Right lobe of liver (tissue), 6 donors: ENCODE results near the gene ARFGAP1. TPM values are rescaled to one million over a fixed set of nuclear protein-coding genes. Genes with fewer than 3 reads are reported as not detected.

Source experiments
- ATAC-seq, 4 donors: fragments of 200-7000 bp; cut with Tn5 transposase; one replicate each; pipeline ENCODE4 v1.9.1; 2020; ENCODE audit warnings: mild to moderate bottlenecking in 4 of 4, moderate library complexity in 4 of 4
- DNase-seq, 3 donors: peaks; one replicate each; pipeline ENCODE4 v3.0.0-alpha.2; 2020
- H3K27ac ChIP-seq, 3 donors: fragments of 200-600 bp; one replicate each; pipeline ENCODE4 v1.8.0; 2022
- H3K27me3 ChIP-seq, 2 donors: fragments of 200-600 bp; one replicate each; pipeline ENCODE4 v1.8.0; 2022
- H3K36me3 ChIP-seq, 4 donors: fragments of 200-600 bp; sonication (generic) in 1 of 4; one replicate each; pipeline versions ENCODE4 v1.5.1 to v1.8.0; 2017 to 2022; ENCODE audit warnings: control low read depth in 1 of 4
- H3K4me1 ChIP-seq, 4 donors: fragments of 200-600 bp; sonication (generic) in 1 of 4; one replicate each; pipeline versions ENCODE4 v1.5.1 to v1.8.0; 2017 to 2022; ENCODE audit warnings: control low read depth in 1 of 4
- H3K4me3 ChIP-seq, 3 donors: fragments of 200-600 bp; one replicate each; pipeline ENCODE4 v1.8.0; 2022
- H3K9me3 ChIP-seq, 4 donors: fragments of 200-600 bp; sonication (generic) in 1 of 4; one replicate each; pipeline versions ENCODE4 v1.5.1 to v1.8.0; 2017 to 2022; ENCODE audit warnings: control low read depth in 1 of 4
- CTCF ChIP-seq, 4 donors: fragments of 200-600 bp in 3 of 4; fragments of 450-650 bp in 1 of 4; IDR thresholded peaks; one replicate each; pipeline versions ENCODE4 v1.5.1 to v1.8.0; 2016 to 2022; ENCODE audit warnings: antibody characterized with exemption in 4 of 4, mild to moderate bottlenecking in 2 of 4
- POLR2A ChIP-seq: fragments of 450-650 bp; IDR thresholded peaks from one replicate; pipeline ENCODE4 v1.6.1; 2017; ENCODE audit warnings: antibody characterized with exemption, mild to moderate bottlenecking
- WGBS: methylation state at CpG from one replicate; pipeline ENCODE4 v1.1.6; 2018; ENCODE audit warnings: low coverage, low lambda C conversion rate; ENCODE audit not compliant: insufficient coverage; ENCODE audit errors: missing lambda C conversion rate; 5-methylcytosine and 5-hydroxymethylcytosine counted together
- intact Hi-C, 2 donors: fragments of 100-400 bp; cut with DNase I; formaldehyde crosslinking; loops; one replicate each; pipeline versions ENCODE4 v1.11.2 to v1.14.1; 2022
- total RNA-seq, 6 experiments: library from RNA; depleted of rRNA in 2 of 6; stranded (reverse); fragments of >200 nt in 2 of 6; fragmentation: NEBNext Ultra II Directional in 3 of 6; extraction: Animal tissue kit (Norgen Biotek cat#: 25700) in 3 of 6; gene quantifications; one replicate each; pipeline versions ENCODE4 v1.1.0 to v1.2.4, GENCODE V29; 2016 to 2023
- donor health status: DM: no; HTN: yes; CAD: no.
- donor health status: DM: no; HTN: no; CAD: no.
- donor health status: DM: no; HTN: no; CAD: no.
- donor health status: DM: no; HTN: yes; CAD: no.
- donor health status: DM: no; HTN: yes; CAD: no.

Gene ARFGAP1
- total RNA-seq, 6 experiments from 2014 or later = 17.4 to 42.8 (median 29.5) TPM

GRCh38 chr20:63283397-63284082 is 10.9 kb downstream of the ARFGAP1 start:
- intact Hi-C loops = no loop called here
- ATAC-seq (no peak), DNase-seq (no peak)
- H3K27me3 ChIP-seq = no peaks in the 10 kb centered on the region
- no peak overlapping the region for H3K4me3 ChIP-seq
- no peak overlapping the region for H3K27ac ChIP-seq
- peaks cover 0 to 25% (median 10%) of the 10 kb centered on the region in 4 donors for H3K36me3 ChIP-seq
- TF ChIP-seq POLR2A = no peak
- TF ChIP-seq CTCF (IDR thresholded peaks at IDR 0.05) = no peak
- no peaks in the 10 kb centered on the region for H3K4me1 ChIP-seq
- no peaks in the 10 kb centered on the region for H3K9me3 ChIP-seq
- WGBS = 100% methylated on average over 3 of the region's 33 CpGs

- intact Hi-C loops = no loop called here
- no CpG with 5 or more reads among the region's 14 CpGs for WGBS
- no peaks in the 10 kb centered on the region for H3K4me1 ChIP-seq
Measured at GRCh38 chr20:63284083-63284440, 11.4 kb downstream of the ARFGAP1 start.

DNA sequence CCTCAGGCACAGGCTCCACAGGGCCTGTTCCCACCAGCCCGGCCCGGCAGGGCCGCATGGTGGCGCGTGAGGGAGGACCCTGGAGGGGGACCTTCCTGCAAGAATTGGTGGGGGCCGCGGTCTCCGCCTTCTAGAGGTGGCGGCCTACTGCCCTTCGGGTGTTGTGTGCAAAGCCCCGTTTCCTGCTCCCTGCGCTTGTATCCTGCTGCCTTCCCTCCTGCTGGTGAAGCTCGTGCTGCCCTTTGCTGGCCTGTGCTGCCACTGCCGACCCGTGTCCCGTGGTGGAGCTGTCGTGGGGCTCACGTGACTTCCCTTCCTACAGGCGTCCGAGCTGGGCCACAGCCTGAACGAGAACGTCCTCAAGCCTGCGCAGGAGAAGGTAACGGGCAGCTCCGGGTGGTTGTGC is 11.9 kb downstream of the ARFGAP1 start:
- TF ChIP-seq POLR2A = no peak
- intact Hi-C loops = no loop called here
- WGBS = 67% methylated on average over 3 of the region's 25 CpGs
- Histone ChIP-seq H3K27ac (no peak overlapping the region), H3K9me3 (no peaks in the 10 kb centered on the region), H3K36me3 (peaks cover 0 to 16% (median 5%) of the 10 kb centered on the region in 4 donors), H3K4me1 (no peaks in the 10 kb centered on the region), H3K27me3 (no peaks in the 10 kb centered on the region), H3K4me3 (no peak overlapping the region)
- no peak for DNase-seq
- peak in 1 of 4 donors; percentile 12 for ATAC-seq

More at GRCh38 chr20:63284083-63284440, 11.4 kb downstream of the ARFGAP1 start:
- no peaks in the 10 kb centered on the region for H3K9me3 ChIP-seq
- ATAC-seq = no peak
- DNase-seq = no peak
- TF ChIP-seq CTCF (IDR thresholded peaks at IDR 0.05) (no peak), POLR2A (no peak)
- no peaks in the 10 kb centered on the region for H3K27me3 ChIP-seq
- no peak overlapping the region for H3K4me3 ChIP-seq
- H3K36me3 ChIP-seq = peaks cover 0 to 21% (median 8%) of the 10 kb centered on the region in 4 donors
- no peak overlapping the region for H3K27ac ChIP-seq

DNA sequence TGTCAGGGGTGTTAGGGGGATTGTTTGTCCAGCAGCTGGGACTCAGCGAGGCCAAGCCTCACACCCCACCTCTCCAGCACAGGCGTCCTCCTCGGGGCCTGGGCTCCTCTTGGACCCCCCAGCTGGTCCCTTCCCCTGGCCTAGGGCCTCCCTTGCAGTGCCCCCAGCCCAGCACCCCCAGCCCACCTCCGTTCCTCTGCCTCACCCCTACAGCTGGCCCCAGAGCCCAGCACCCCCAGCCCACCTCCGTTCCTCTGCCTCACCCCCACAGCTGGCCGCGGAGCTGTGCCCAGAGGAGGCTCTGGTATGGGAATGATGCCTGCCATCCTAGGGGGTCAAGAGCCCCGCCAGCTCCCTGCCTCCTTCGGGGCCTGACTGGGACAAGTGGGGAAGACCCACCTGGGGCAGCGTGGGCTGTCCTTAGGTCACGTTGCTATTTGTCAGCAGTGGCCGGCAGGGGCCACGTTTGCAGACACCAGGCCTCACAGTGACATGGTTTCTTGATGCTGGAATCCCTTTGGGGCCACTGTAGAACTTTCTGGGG is 12.4 kb downstream of the ARFGAP1 start:
- peaks cover 0 to 16% (median 3%) of the 10 kb centered on the region in 4 donors for H3K36me3 ChIP-seq
- H3K27ac ChIP-seq = no peak overlapping the region
- TF ChIP-seq POLR2A (no peak), CTCF (IDR thresholded peaks at IDR 0.05) (no peak)
- ATAC-seq (no peak), DNase-seq (no peak)
- H3K4me3 ChIP-seq = no peak overlapping the region
- intact Hi-C loops = no loop called here
- no CpG with 5 or more reads among the region's 13 CpGs for WGBS
- H3K9me3 ChIP-seq = no peaks in the 10 kb centered on the region
- no peaks in the 10 kb centered on the region for H3K27me3 ChIP-seq
- H3K4me1 ChIP-seq = no peaks in the 10 kb centered on the region
